Measurements from ENCODE around the gene E2F6. TPM values are rescaled to one million over a fixed set of nuclear protein-coding genes. Genes with fewer than 3 reads are reported as not detected.

The E2F6 gene
- total RNA-seq, 1 donor from 2014 or later: 22.1 TPM

DNA sequence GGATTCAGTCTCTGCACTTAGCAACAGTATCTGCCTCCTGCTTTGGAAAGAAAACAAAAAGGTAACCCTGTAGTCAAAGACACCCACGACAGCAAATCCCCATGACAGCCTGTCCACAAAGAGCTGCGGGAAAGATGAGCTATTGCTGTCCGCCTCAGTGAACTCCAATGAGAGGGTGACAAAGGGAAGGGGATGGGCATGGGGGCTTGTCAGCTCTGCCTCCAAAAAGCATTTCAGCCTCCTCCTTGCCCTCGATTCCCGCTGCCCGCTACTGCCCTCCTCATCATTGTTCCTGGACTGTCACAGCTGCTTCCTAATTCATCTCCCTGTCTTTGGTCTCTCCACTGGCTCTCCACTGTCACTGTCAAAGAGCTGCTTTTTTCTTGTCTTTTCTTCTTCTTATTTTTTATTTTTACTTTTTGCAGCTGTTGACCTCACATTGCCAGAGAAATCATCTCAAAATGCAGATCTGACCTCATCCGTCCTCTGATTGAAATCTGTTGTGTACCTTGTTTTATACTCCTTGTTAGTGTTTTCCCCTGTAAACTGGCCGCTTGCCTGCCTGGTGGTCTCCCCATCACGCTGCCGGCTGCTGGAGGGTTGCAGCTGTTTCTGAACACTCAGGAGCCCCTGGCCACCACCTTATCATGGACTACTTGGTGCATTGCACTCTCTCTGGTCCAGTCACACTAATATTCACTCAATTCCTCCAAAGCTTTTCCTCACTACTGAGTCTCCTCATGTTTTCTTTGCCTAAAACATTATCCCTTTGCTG, 7.9 kb upstream of the E2F6 start:
- FAIRE-seq (no peak), DNase-seq (ENCODE audit: low read depth) (no peak)
- Histone ChIP-seq H3K27me3 (ENCODE audit: insufficient read depth, low read length) (peaks cover 31% of the 10 kb centered on the region), H3K27ac (ENCODE audit: low read depth, low read length) (no peak overlapping the region), H3K36me3 (ENCODE audit: insufficient read depth, low read length) (no peaks in the 10 kb centered on the region), H3K4me3 (ENCODE audit: insufficient read depth, low read depth, low read length) (no peak overlapping the region), H2AFZ (ENCODE audit: low read depth, low read length) (no peak overlapping the region), H3K4me2 (ENCODE audit: low read length) (no peak overlapping the region), H3K9ac (ENCODE audit: low read length) (no peak overlapping the region), H3K4me1 (ENCODE audit: insufficient read depth, low read length) (no peaks in the 10 kb centered on the region), H4K20me1 (ENCODE audit: insufficient read depth, low read length) (no peaks in the 10 kb centered on the region), H3K79me2 (ENCODE audit: insufficient read depth, low read length) (no peaks in the 10 kb centered on the region), H3K9me3 (ENCODE audit: insufficient read depth, low read depth, low read length) (no peaks in the 10 kb centered on the region)
- Mint-ChIP-seq H3K27me3 (ENCODE audit: low read depth, unreplicated experiment) (peaks cover 35% of the 10 kb centered on the region), H3K4me1 (ENCODE audit: low read depth, unreplicated experiment) (peaks cover 4% of the 10 kb centered on the region), H3K4me3 (ENCODE audit: unreplicated experiment) (no peak overlapping the region), H3K9me3 (ENCODE audit: unreplicated experiment) (peaks cover 10% of the 10 kb centered on the region), H3K36me3 (ENCODE audit: low read depth, unreplicated experiment) (no peaks in the 10 kb centered on the region), H3K27ac (ENCODE audit: unreplicated experiment) (no peak overlapping the region)
- peak; percentile 48 for TF ChIP-seq EZH2 (IDR thresholded peaks at IDR 0.05; ENCODE audit: insufficient read depth, low read length)
- TF ChIP-seq, protein P1, sequence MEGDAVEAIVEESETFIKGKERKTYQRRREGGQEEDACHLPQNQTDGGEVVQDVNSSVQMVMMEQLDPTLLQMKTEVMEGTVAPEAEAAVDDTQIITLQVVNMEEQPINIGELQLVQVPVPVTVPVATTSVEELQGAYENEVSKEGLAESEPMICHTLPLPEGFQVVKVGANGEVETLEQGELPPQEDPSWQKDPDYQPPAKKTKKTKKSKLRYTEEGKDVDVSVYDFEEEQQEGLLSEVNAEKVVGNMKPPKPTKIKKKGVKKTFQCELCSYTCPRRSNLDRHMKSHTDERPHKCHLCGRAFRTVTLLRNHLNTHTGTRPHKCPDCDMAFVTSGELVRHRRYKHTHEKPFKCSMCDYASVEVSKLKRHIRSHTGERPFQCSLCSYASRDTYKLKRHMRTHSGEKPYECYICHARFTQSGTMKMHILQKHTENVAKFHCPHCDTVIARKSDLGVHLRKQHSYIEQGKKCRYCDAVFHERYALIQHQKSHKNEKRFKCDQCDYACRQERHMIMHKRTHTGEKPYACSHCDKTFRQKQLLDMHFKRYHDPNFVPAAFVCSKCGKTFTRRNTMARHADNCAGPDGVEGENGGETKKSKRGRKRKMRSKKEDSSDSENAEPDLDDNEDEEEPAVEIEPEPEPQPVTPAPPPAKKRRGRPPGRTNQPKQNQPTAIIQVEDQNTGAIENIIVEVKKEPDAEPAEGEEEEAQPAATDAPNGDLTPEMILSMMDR (IDR thresholded peaks at IDR 0.05; ENCODE audit: insufficient read depth, low read depth, low read length): no peak

- DNase-seq (ENCODE audit: low read depth): no peak
- TF ChIP-seq, protein P1 (IDR thresholded peaks at IDR 0.05; ENCODE audit: insufficient read depth, low read depth, low read length): no peak
- no peak overlapping the region for H3K4me2 ChIP-seq (ENCODE audit: low read length)
- Mint-ChIP-seq H3K27me3 (ENCODE audit: low read depth, unreplicated experiment) (peaks cover 23% of the 10 kb centered on the region), H3K27ac (ENCODE audit: unreplicated experiment) (no peak overlapping the region), H3K4me3 (ENCODE audit: unreplicated experiment) (no peak overlapping the region), H3K9me3 (ENCODE audit: unreplicated experiment) (peaks cover 10% of the 10 kb centered on the region), H3K4me1 (ENCODE audit: low read depth, unreplicated experiment) (peaks cover 6% of the 10 kb centered on the region), H3K36me3 (ENCODE audit: low read depth, unreplicated experiment) (no peaks in the 10 kb centered on the region)
- peaks cover 4% of the 10 kb centered on the region for H3K4me1 ChIP-seq (ENCODE audit: insufficient read depth, low read length)
- H3K9me3 ChIP-seq (ENCODE audit: insufficient read depth, low read depth, low read length): no peaks in the 10 kb centered on the region
- H3K4me3 ChIP-seq (ENCODE audit: insufficient read depth, low read depth, low read length): no peak overlapping the region
- no peak for FAIRE-seq
- H3K36me3 ChIP-seq (ENCODE audit: insufficient read depth, low read length): peaks cover 4% of the 10 kb centered on the region
- H2AFZ ChIP-seq (ENCODE audit: low read depth, low read length): no peak overlapping the region
- H3K27me3 ChIP-seq (ENCODE audit: insufficient read depth, low read length): no peaks in the 10 kb centered on the region
- H3K9ac ChIP-seq (ENCODE audit: low read length): no peak overlapping the region
- H3K27ac ChIP-seq (ENCODE audit: low read depth, low read length): no peak overlapping the region
- H3K79me2 ChIP-seq (ENCODE audit: insufficient read depth, low read length): peaks cover 29% of the 10 kb centered on the region
- H4K20me1 ChIP-seq (ENCODE audit: insufficient read depth, low read length): peaks cover 23% of the 10 kb centered on the region
Measured at GRCh38 chr2:11467749-11468148, 1.8 kb upstream of the E2F6 start.

DNA sequence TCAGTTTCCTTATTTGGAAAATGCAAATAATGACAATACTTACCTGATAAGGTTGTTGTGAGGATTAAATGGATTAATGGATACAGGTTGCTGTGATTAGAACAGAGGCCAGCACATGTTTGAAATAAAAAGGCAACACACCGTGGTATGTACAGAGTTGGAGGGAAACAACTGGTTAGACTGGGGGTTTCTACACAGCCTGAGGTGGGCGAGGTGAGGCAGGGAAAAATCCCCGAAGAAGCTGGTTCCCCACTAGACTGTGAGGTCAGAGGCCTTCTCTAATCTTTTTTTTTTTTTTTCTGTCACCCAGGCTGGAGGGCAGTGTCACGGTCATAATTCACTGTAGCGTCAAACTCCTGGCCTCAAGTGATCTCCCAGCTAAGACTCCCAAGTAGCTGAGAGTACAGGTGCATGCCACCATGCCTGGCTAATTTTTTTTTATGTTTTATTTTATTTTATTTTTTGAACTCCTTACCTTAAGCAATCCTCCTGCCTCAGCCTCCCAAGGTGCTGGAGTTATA, 1.2 kb upstream of the E2F6 start:
- Histone ChIP-seq H3K4me1 (ENCODE audit: insufficient read depth, low read length) (peaks cover 4% of the 10 kb centered on the region), H3K79me2 (ENCODE audit: insufficient read depth, low read length) (peaks cover 34% of the 10 kb centered on the region), H3K27me3 (ENCODE audit: insufficient read depth, low read length) (no peaks in the 10 kb centered on the region), H4K20me1 (ENCODE audit: insufficient read depth, low read length) (peaks cover 29% of the 10 kb centered on the region), H3K36me3 (ENCODE audit: insufficient read depth, low read length) (peaks cover 9% of the 10 kb centered on the region), H3K9ac (ENCODE audit: low read length) (no peak overlapping the region), H3K4me3 (ENCODE audit: insufficient read depth, low read depth, low read length) (no peak overlapping the region), H3K27ac (ENCODE audit: low read depth, low read length) (no peak overlapping the region), H2AFZ (ENCODE audit: low read depth, low read length) (no peak overlapping the region), H3K4me2 (ENCODE audit: low read length) (no peak overlapping the region), H3K9me3 (ENCODE audit: insufficient read depth, low read depth, low read length) (no peaks in the 10 kb centered on the region)
- H3K27me3 Mint-ChIP-seq (ENCODE audit: low read depth, unreplicated experiment): peaks cover 19% of the 10 kb centered on the region
- TF ChIP-seq, protein P1 (IDR thresholded peaks at IDR 0.05; ENCODE audit: insufficient read depth, low read depth, low read length): no peak
- no peak for TF ChIP-seq EZH2 (IDR thresholded peaks at IDR 0.05; ENCODE audit: insufficient read depth, low read length)
- DNase-seq (ENCODE audit: low read depth) (no peak), FAIRE-seq (no peak)
- H3K4me1 Mint-ChIP-seq (ENCODE audit: low read depth, unreplicated experiment): peaks cover 10% of the 10 kb centered on the region
- peaks cover 7% of the 10 kb centered on the region for H3K9me3 Mint-ChIP-seq (ENCODE audit: unreplicated experiment)
- no peak overlapping the region for H3K4me3 Mint-ChIP-seq (ENCODE audit: unreplicated experiment)
- no peaks in the 10 kb centered on the region for H3K36me3 Mint-ChIP-seq (ENCODE audit: low read depth, unreplicated experiment)
- no peak overlapping the region for H3K27ac Mint-ChIP-seq (ENCODE audit: unreplicated experiment)

Measured in astrocyte (in vitro differentiated cells and primary cell).